ENCODE results near the gene UBXN11.

Gene UBXN11

GRCh38 chr1:26285366-26286063 lies 20.9 kb downstream of the UBXN11 start:
- DNase-seq (ENCODE audit: low spot score), result no peak
- H3K4me1 ChIP-seq (ENCODE audit: control insufficient read depth in 2 of 2, insufficient read depth in 1 of 2, low read depth in 1 of 2, low read length in 2 of 2), result peaks cover 46 to 57% of the 10 kb centered on the region in 2 donors
- H3K23ac ChIP-seq (ENCODE audit: low read depth, low read length, poor library complexity), result peak overlapping the region; percentile 8
- no peak overlapping the region for H3K4me2 ChIP-seq (ENCODE audit: insufficient read depth, low read length, poor library complexity, severe bottlenecking)
- H3K4me3 ChIP-seq (ENCODE audit: low read length in 2 of 2), result no peak overlapping the region
- no peak overlapping the region for H2BK15ac ChIP-seq (ENCODE audit: low read length)
- WGBS, 2 donors (ENCODE audit: extremely low coverage in 2 of 2, insufficient read length in 2 of 2, insufficient replicate concordance in 1 of 2), result no CpG with 5 or more reads among the region's 19 CpGs
- no peak overlapping the region for H2BK120ac ChIP-seq (ENCODE audit: low read depth, low read length)
- H2BK12ac ChIP-seq (ENCODE audit: low read length), result peak overlapping the region; percentile 86
- no peak overlapping the region for H4K91ac ChIP-seq (ENCODE audit: low read depth, low read length, poor library complexity)
- peaks cover 8 to 15% of the 10 kb centered on the region in 2 donors for H3K36me3 ChIP-seq (replicated peaks in 1 of 2; ENCODE audit: control insufficient read depth in 2 of 2, insufficient read depth in 2 of 2, low read length in 2 of 2)
- H3K27me3 ChIP-seq (ENCODE audit: control insufficient read depth in 3 of 3, insufficient read depth in 3 of 3, low read depth in 1 of 3, low read length in 3 of 3), result no peaks in the 10 kb centered on the region
- H2AK5ac ChIP-seq (ENCODE audit: low read depth, low read length), result peak overlapping the region; percentile 50
- peaks cover 8% of the 10 kb centered on the region for H3K79me1 ChIP-seq (ENCODE audit: low read depth, low read length)
- no peak overlapping the region for H3K14ac ChIP-seq (ENCODE audit: low read length)
- H2BK5ac ChIP-seq (ENCODE audit: low read length), result no peak overlapping the region
- no peak overlapping the region for H2AFZ ChIP-seq (ENCODE audit: low read length)
- peak overlapping the region; percentile 78 for H4K8ac ChIP-seq (ENCODE audit: low read depth, low read length)
- H3K27ac ChIP-seq (replicated peaks; ENCODE audit: low read length), result no peak overlapping the region
- peak overlapping the region; percentile 50 for H3K18ac ChIP-seq (ENCODE audit: low read length)
- no peak overlapping the region for H3K4ac ChIP-seq (ENCODE audit: low read length)
- H3K9ac ChIP-seq (ENCODE audit: low read depth, low read length, poor library complexity), result peak overlapping the region; percentile 4
- no peaks in the 10 kb centered on the region for H3K9me3 ChIP-seq (replicated peaks in 1 of 2; ENCODE audit: control insufficient read depth in 2 of 2, insufficient read depth in 1 of 2, low read depth in 1 of 2, low read length in 2 of 2)

GRCh38 chr1:26284597-26285347 lies 21.7 kb downstream of the UBXN11 start:
- Histone ChIP-seq H3K4me1 (ENCODE audit: control insufficient read depth in 2 of 2, insufficient read depth in 1 of 2, low read depth in 1 of 2, low read length in 2 of 2) (peaks cover 41 to 53% of the 10 kb centered on the region in 2 donors), H3K36me3 (replicated peaks in 1 of 2; ENCODE audit: control insufficient read depth in 2 of 2, insufficient read depth in 2 of 2, low read length in 2 of 2) (peaks cover 8 to 17% of the 10 kb centered on the region in 2 donors), H2BK5ac (ENCODE audit: low read length) (no peak overlapping the region), H3K4me2 (ENCODE audit: insufficient read depth, low read length, poor library complexity, severe bottlenecking) (no peak overlapping the region), H2BK120ac (ENCODE audit: low read depth, low read length) (no peak overlapping the region), H3K23ac (ENCODE audit: low read depth, low read length, poor library complexity) (peak overlapping the region; percentile 1), H3K27ac (replicated peaks; ENCODE audit: low read length) (no peak overlapping the region), H3K27me3 (ENCODE audit: control insufficient read depth in 3 of 3, insufficient read depth in 3 of 3, low read depth in 1 of 3, low read length in 3 of 3) (no peaks in the 10 kb centered on the region), H3K79me1 (ENCODE audit: low read depth, low read length) (peaks cover 8% of the 10 kb centered on the region), H3K9ac (ENCODE audit: low read depth, low read length, poor library complexity) (no peak overlapping the region), H3K18ac (ENCODE audit: low read length) (peak overlapping the region; percentile 76), H2BK15ac (ENCODE audit: low read length) (peak overlapping the region; percentile 72), H3K4ac (ENCODE audit: low read length) (no peak overlapping the region), H3K14ac (ENCODE audit: low read length) (no peak overlapping the region), H3K4me3 (ENCODE audit: low read length in 2 of 2) (no peak overlapping the region), H4K91ac (ENCODE audit: low read depth, low read length, poor library complexity) (no peak overlapping the region), H3K9me3 (replicated peaks in 1 of 2; ENCODE audit: control insufficient read depth in 2 of 2, insufficient read depth in 1 of 2, low read depth in 1 of 2, low read length in 2 of 2) (no peaks in the 10 kb centered on the region), H2BK12ac (ENCODE audit: low read length) (no peak overlapping the region), H2AFZ (ENCODE audit: low read length) (no peak overlapping the region), H4K8ac (ENCODE audit: low read depth, low read length) (no peak overlapping the region), H2AK5ac (ENCODE audit: low read depth, low read length) (peak overlapping the region; percentile 10)
- DNase-seq (ENCODE audit: low spot score), result no peak
- no CpG with 5 or more reads among the region's 22 CpGs for WGBS, 2 donors (ENCODE audit: extremely low coverage in 2 of 2, insufficient read length in 2 of 2, insufficient replicate concordance in 1 of 2)

DNA sequence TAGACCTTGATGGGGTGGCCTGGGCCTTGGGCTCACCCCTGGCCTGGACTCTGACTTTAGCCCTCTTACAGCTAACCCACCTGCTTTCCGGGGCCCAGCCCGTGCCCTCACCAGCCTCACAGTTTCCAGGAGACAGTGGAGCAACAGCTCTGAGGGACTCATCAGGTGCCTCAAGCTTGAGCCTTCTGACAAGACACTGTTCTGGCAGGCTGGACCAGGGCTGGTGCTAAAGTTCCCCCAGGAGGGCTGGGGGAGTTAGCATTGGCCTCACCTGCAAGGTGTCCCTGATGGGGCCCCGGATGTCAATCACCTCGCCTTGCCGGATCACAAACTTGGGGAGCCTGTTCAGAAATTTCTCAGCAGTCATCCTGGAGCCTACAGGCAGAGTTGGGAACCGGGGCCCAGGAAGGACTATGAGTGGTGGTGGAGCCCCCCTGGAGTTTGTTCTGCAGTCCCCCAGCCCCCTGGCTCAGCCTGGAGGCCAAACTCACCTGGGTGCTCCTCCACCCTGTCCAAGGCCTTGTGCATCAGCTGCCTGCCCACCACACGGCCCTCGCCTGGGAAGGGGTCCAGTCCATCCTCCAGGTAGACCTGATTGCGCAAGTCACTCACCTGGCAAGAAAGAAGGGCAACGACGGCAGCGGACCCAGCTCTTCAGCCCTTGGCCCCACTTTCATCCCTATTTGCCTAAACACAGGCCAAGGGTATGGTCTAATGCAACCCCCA lies 22.4 kb downstream of the UBXN11 start:
- no peak overlapping the region for H2BK5ac ChIP-seq (ENCODE audit: low read length)
- no peak overlapping the region for H3K4me2 ChIP-seq (ENCODE audit: insufficient read depth, low read length, poor library complexity, severe bottlenecking)
- no peak overlapping the region for H3K23ac ChIP-seq (ENCODE audit: low read depth, low read length, poor library complexity)
- H3K9ac ChIP-seq (ENCODE audit: low read depth, low read length, poor library complexity), result no peak overlapping the region
- H3K4ac ChIP-seq (ENCODE audit: low read length), result no peak overlapping the region
- H2BK120ac ChIP-seq (ENCODE audit: low read depth, low read length), result no peak overlapping the region
- H2BK15ac ChIP-seq (ENCODE audit: low read length), result peak overlapping the region; percentile 72
- H3K4me3 ChIP-seq (ENCODE audit: low read length in 2 of 2), result peak overlapping the region in 1 of 2 donors; percentile 20
- no peak overlapping the region for H3K18ac ChIP-seq (ENCODE audit: low read length)
- no peak overlapping the region for H2BK12ac ChIP-seq (ENCODE audit: low read length)
- H4K91ac ChIP-seq (ENCODE audit: low read depth, low read length, poor library complexity), result no peak overlapping the region
- peak overlapping the region; percentile 29 for H2AK5ac ChIP-seq (ENCODE audit: low read depth, low read length)
- no peak overlapping the region for H4K8ac ChIP-seq (ENCODE audit: low read depth, low read length)
- no peak overlapping the region for H3K27ac ChIP-seq (replicated peaks; ENCODE audit: low read length)
- H2AFZ ChIP-seq (ENCODE audit: low read length), result no peak overlapping the region
- peaks cover 39 to 50% of the 10 kb centered on the region in 2 donors for H3K4me1 ChIP-seq (ENCODE audit: control insufficient read depth in 2 of 2, insufficient read depth in 1 of 2, low read depth in 1 of 2, low read length in 2 of 2)
- H3K27me3 ChIP-seq (ENCODE audit: control insufficient read depth in 3 of 3, insufficient read depth in 3 of 3, low read depth in 1 of 3, low read length in 3 of 3), result no peaks in the 10 kb centered on the region
- DNase-seq (ENCODE audit: low spot score), result no peak
- WGBS, 2 donors (ENCODE audit: extremely low coverage in 2 of 2, insufficient read length in 2 of 2, insufficient replicate concordance in 1 of 2), result no CpG with 5 or more reads among the region's 12 CpGs
- no peaks in the 10 kb centered on the region for H3K9me3 ChIP-seq (replicated peaks in 1 of 2; ENCODE audit: control insufficient read depth in 2 of 2, insufficient read depth in 1 of 2, low read depth in 1 of 2, low read length in 2 of 2)
- peaks cover 8% of the 10 kb centered on the region for H3K79me1 ChIP-seq (ENCODE audit: low read depth, low read length)
- H3K14ac ChIP-seq (ENCODE audit: low read length), result no peak overlapping the region
- peaks cover 8 to 20% of the 10 kb centered on the region in 2 donors for H3K36me3 ChIP-seq (replicated peaks in 1 of 2; ENCODE audit: control insufficient read depth in 2 of 2, insufficient read depth in 2 of 2, low read length in 2 of 2)
